Thymus (tissue), 11 donors: ENCODE results near the gene NOL4L. TPM values are rescaled to one million over a fixed set of nuclear protein-coding genes. Genes with fewer than 3 reads are reported as not detected.

Experiments used
- DNase-seq, 9 donors: peaks; one replicate each; pipeline ENCODE4 v3.0.0-alpha.2; 2013; ENCODE audit warnings: low spot score in 9 of 9, low read depth in 6 of 9, missing footprints in 1 of 9
- H3K27ac ChIP-seq, 2 donors: one replicate each; pipeline ENCODE4 v1.5.1; 2013; ENCODE audit warnings: control low read depth in 1 of 2, low read depth in 1 of 2, low read length in 1 of 2, mild to moderate bottlenecking in 1 of 2, moderate library complexity in 1 of 2
- H3K27me3 ChIP-seq, 2 donors: one replicate each; pipeline ENCODE4 v1.5.1; 2013; ENCODE audit warnings: low read length in 1 of 2; ENCODE audit not compliant: control insufficient read depth in 2 of 2, insufficient read depth in 1 of 2
- H3K36me3 ChIP-seq, 2 donors: one replicate each; pipeline ENCODE4 v1.5.1; 2013; ENCODE audit warnings: low read length in 1 of 2, mild to moderate bottlenecking in 1 of 2, moderate library complexity in 1 of 2; ENCODE audit not compliant: control insufficient read depth in 2 of 2, insufficient read depth in 2 of 2
- H3K4me1 ChIP-seq, 2 donors: one replicate each; pipeline ENCODE4 v1.5.1; 2013; ENCODE audit warnings: low read length in 2 of 2; ENCODE audit not compliant: control insufficient read depth in 2 of 2, insufficient read depth in 2 of 2
- H3K4me3 ChIP-seq, 2 donors: one replicate each; pipeline ENCODE4 v1.5.1; 2013; ENCODE audit warnings: low read length in 2 of 2, control low read depth in 1 of 2, mild to moderate bottlenecking in 1 of 2
- H3K9me3 ChIP-seq, 2 donors: one replicate each; pipeline ENCODE4 v1.5.1; 2013; ENCODE audit warnings: low read length in 1 of 2, mild to moderate bottlenecking in 1 of 2; ENCODE audit not compliant: control insufficient read depth in 2 of 2, insufficient read depth in 1 of 2
- WGBS: extraction: QIAGEN DNeasy Blood & Tissue Kit; methylation state at CpG from one replicate; pipeline ENCODE4 v1.1.7; 2013; 5-methylcytosine and 5-hydroxymethylcytosine counted together
- polyA plus RNA-seq: library from polyadenylated mRNA; stranded (reverse); fragments of 200-250 nt; gene quantifications from one replicate; pipeline ENCODE4 v1.2.3, GENCODE V29; 2013
- total RNA-seq: library from RNA; stranded (reverse); fragments of 120-200 nt; gene quantifications from one replicate; pipeline ENCODE4 v1.2.4, GENCODE V29; 2013
- donor health status: healthy.

NOL4L gene
- total and polyA plus RNA-seq, 2 donors, result 12.4 to 14.1 TPM

DNA sequence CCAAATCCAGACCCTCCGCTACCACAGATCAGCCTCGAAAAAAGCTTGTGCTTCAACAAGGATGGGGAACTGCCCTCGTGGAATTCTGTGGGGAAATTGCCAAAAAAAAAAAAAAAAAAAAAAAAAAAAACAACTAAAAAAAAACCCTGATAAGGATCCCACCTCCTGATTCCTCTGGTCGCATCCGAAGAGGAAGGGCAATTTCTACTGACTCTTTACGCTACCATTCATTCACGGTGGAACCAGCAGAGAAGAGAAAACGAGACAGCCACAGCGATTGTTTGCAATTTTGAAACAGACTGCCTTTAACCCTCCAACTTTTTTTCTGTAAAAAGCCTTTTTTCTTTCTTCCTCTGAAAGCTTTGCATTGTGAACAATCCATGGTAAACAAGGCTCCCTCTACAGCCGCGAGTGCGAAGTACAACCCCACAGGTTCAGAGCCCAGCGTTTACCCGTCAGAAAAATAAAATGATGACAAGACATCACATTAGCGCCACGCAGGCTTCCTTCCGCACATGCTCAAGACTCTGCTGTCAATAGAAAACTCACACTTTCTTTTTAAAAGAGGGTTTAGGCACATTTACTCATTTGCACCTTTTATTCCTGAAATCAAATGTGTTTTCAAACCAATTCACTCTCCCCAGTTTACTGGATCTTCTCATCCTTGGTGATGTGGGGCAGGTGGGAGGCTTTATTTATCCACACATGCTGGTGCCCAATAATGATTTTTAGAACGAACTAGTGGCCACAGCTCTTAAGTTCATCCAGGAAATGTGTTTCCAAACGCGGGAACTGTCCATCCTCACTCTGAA lies 100.0 kb downstream of the NOL4L start:
- H3K4me1 ChIP-seq, result peaks cover 15 to 45% of the 10 kb centered on the region in 2 donors
- DNase-seq, result peak; percentile 72 to 96 (median 86)
- H3K9me3 ChIP-seq, result peaks cover 0 to 6% of the 10 kb centered on the region in 2 donors
- H3K27me3 ChIP-seq, result peaks cover 0 to 5% of the 10 kb centered on the region in 2 donors
- peak overlapping the region; percentile 86 to 88 for H3K27ac ChIP-seq
- H3K4me3 ChIP-seq, result peak overlapping the region; percentile 65 to 91
- WGBS, result 6% methylated on average over 20 of the region's 20 CpGs
- peaks cover 13 to 15% of the 10 kb centered on the region in 2 donors for H3K36me3 ChIP-seq

DNA sequence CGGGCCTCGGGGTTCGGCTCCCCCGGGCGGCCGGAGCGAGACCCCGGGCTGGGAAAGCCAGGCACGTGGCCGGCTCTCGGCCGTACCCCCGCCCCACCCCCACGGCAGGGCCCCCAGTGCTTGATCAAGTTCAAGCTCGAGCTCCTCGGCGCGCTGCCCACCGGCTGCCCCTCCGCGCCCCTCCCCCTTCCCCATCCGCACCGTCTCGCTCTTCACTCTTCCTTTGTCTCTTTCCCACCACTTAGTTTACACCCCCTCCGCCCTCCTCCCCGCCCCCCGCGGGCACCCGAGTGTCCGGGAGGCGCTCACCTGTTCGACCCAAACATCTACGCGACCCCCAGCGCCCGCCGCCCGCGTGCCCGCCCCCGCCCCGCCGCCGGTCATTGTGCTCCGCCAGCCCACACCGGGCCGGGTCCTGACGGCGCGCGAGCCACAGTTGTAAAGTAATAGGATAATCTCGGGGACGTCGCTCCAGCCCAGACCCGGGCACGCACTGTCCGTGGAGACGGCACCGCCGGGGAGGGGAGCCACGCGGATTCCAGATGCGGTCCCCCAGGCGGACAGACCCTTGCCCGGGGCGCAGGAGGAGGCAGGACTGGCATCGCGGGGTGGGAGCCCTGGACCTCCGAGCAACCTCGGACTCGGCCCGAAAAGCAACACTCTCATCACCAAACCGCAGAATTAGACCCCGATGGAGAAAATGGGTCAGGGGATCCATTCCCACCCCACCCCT lies 100.7 kb downstream of the NOL4L start:
- peaks cover 0 to 2% of the 10 kb centered on the region in 2 donors for H3K9me3 ChIP-seq
- peak in 3 of 9 donors; percentile 22 to 53 (median 36) for DNase-seq
- WGBS, result 1% methylated on average over 74 of the region's 74 CpGs
- H3K4me1 ChIP-seq, result peaks cover 15 to 53% of the 10 kb centered on the region in 2 donors
- H3K4me3 ChIP-seq, result peak overlapping the region; percentile 65 to 91
- peaks cover 0 to 5% of the 10 kb centered on the region in 2 donors for H3K27me3 ChIP-seq
- peak overlapping the region; percentile 86 to 88 for H3K27ac ChIP-seq
- peaks cover 13 to 15% of the 10 kb centered on the region in 2 donors for H3K36me3 ChIP-seq

DNA sequence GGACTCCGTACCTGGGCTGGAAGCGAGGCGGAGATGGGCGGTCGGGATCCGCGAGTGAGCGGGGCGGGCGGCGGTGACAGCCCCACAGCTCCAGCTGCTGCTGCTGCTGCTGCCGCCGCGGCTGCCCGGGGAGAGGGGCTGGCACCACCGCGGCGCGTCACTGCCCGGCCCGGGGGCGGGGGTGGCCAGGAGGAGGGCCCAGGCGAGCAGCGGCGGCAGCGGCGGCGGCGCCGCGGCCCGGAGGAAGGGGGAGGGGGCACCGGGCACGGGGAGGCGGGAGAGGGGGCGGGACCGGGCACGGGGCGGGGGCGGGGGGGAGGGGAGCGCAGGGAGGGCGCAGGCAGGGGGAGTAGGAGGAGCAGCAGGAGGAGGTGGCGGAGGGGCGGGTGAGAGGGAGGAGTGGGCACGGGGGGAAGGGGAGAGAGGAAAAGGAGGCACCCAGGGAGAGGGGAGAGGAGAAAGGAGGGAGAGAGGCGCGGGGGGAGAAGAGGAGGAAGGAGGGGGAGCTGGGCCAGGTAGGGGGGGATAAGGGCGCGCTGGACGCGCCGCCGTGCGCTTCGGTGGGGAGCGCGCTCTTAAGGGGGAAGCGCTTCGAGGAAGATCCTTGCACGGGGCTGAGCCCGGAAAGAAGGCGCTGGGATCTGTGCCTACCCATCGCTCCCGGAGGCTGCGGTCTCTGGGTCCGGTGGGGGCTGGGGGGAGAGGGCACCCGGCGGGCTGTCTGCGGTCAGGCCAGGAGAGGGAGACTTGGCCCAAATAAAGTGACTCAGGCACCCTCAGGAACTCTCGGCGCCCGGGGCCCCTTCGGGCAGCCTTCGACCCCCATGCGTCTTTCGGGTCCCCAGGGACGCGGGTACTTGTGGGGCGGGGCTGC lies 101.5 kb downstream of the NOL4L start:
- Histone ChIP-seq H3K36me3 (peaks cover 14 to 15% of the 10 kb centered on the region in 2 donors), H3K4me1 (peaks cover 15 to 60% of the 10 kb centered on the region in 2 donors), H3K9me3 (no peaks in the 10 kb centered on the region), H3K27ac (peak overlapping the region; percentile 86 to 88), H3K4me3 (peak overlapping the region; percentile 65 to 91), H3K27me3 (peaks cover 0 to 5% of the 10 kb centered on the region in 2 donors)
- 2% methylated on average over 78 of the region's 79 CpGs for WGBS
- peak in 6 of 9 donors; percentile 44 to 79 (median 62) for DNase-seq

DNA sequence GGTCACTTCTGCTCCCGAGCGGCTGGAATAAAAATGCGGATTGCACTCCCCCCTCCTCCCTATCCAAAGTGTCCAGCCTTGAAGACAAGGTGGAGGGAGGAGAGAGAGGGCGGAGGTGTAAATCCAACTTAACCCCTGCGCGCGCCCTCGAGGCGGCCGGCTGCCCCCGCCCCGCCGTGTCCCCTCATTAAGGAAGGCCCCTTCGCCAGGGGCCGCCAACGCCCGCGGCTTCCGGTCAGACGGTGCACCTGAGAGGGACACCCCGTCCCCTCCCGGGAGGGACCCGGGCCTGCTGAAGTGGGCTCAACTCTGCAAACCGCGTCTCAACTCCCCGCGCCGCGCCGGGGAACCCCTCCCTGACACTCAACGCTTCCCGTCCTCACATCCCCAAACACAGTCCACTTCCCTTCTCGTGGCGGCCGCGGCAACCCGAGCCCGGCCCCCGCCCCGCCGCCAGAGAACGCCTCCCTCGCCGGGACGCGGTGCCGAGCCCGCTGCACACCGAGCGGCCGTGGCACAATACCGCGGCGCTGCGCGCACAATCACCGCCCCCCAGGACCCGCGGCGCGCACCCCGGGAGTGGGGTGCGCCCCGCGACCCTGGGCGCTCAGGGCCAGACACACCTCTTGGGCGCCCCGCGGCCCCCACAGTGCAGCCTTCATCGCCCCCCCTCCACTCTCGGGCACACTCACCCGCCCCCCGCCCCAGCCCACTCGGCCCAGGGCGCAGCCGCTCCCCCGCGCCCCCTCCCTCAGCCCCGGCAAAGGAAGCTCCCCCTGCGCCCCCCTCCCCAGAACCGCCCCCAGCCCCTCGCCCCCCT lies 102.5 kb downstream of the NOL4L start:
- DNase-seq, result peak in 3 of 9 donors; percentile 30 to 61 (median 42)
- peaks cover 15 to 69% of the 10 kb centered on the region in 2 donors for H3K4me1 ChIP-seq
- no peaks in the 10 kb centered on the region for H3K9me3 ChIP-seq
- peaks cover 0 to 5% of the 10 kb centered on the region in 2 donors for H3K27me3 ChIP-seq
- 2% methylated on average over 82 of the region's 82 CpGs for WGBS
- peak overlapping the region; percentile 55 to 77 for H3K27ac ChIP-seq
- H3K36me3 ChIP-seq, result peaks cover 17 to 18% of the 10 kb centered on the region in 2 donors
- H3K4me3 ChIP-seq, result peak overlapping the region; percentile 55 to 91

DNA sequence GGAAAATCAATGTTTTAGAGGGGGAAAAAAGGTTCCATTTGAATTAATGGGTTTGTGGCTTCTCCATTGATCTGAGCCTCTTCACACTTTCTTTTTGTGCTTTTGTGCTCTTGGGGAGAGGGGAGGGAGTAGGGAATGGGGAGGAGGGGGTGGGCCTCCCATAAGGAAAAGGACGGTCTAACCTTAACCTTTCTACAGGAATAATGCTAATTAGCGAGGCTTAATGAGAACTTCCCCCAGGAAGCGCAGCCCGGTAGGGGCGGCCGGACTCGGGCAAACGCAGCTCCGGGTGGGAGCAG lies 103.0 kb downstream of the NOL4L start:
- peak overlapping the region; percentile 55 to 91 for H3K4me3 ChIP-seq
- H3K27ac ChIP-seq, result peak overlapping the region; percentile 36 to 55
- peaks cover 18 to 74% of the 10 kb centered on the region in 2 donors for H3K4me1 ChIP-seq
- H3K27me3 ChIP-seq, result peaks cover 0 to 5% of the 10 kb centered on the region in 2 donors
- peaks cover 17 to 18% of the 10 kb centered on the region in 2 donors for H3K36me3 ChIP-seq
- H3K9me3 ChIP-seq, result no peaks in the 10 kb centered on the region
- DNase-seq, result no peak
- 13% methylated on average over 9 of the region's 9 CpGs for WGBS

DNA sequence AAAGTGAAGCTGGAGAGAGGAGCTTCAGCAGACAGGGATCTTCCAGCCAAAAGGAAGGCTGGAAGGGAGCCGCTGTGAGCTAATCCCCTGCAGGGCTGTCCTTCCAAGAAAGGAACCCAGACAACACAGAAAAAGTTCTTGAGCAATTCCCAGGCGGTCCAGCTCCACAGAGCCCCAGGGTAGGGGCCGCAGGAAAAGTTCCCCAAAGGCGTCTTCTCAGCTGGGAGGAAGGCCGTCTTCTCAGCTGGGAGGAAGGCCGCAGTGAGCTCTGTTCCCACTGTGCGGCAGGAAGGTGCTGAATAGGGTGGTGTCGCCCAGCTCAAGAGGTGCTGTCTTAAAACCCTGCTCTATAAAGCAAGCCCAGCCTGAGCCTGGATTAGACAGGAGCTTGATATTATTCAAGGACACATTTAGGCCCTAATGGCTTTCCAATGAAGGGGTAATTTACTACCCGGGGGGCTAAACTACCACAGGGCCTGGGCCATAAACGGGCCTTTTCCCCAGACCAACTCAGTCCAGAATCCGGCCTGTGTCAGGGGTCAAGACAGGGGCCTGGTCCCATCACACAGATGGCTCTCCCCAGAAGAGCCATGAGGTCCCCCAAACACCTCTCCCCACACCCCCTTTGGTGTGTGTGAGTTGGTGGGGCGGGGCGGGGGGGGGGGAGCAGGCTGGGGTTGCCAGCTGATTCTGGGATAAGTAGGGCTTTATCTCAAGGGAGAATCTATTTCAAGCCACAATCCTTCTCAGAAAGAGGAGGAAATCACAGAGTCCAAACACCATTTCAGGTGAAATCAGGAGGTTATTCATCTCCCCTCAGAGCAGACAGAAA lies 103.6 kb downstream of the NOL4L start:
- H3K4me3 ChIP-seq, result peak overlapping the region in 1 of 2 donors; percentile 55
- 47% methylated on average over 13 of the region's 13 CpGs for WGBS

DNA sequence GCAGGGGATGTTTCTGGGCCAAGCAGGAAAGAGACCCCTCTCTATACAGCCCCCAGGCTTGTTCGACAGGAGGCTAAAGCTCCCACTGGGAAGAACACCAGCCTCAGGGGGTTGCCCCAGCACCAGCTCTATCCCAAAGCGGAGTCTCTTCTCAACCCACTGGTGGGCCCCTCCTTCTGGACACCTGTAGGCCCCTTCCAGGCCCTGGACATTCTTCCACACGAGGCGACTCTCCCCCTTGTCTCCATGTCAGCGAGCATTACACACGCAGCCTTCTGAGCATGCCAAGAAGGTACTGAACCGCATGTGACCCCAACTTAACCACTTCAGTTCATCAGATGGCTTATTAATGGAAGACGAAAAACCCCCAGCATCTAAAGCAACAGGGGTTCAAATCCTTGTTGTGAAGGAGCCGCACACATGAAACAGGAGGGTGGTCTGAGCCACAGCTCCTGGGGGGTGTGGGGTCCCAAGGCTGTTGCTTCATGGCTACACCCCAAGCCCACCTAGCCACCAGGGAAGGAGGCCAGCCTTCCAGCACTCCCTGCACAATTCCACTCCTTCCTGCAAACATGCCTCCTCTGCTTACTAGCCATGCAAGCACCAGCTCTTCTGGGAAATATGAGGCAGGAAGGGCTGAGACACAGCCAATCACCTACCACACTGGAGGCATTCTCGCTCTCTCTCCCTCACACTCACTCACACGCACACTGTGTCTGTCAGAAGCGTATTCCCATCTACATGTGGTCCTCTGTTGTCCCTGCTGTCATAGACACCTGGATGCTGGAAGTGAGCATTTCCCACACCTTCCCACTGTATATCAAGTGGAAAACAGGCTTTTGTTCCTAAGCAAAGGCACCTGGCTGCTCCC lies 104.5 kb downstream of the NOL4L start:
- 92% methylated on average over 12 of the region's 12 CpGs for WGBS

More for the DNA sequence above, 103.6 kb downstream of the NOL4L start:
- Histone ChIP-seq H3K36me3 (peaks cover 14 to 17% of the 10 kb centered on the region in 2 donors), H3K27ac (peak overlapping the region in 1 of 2 donors; percentile 17), H3K27me3 (peaks cover 0 to 5% of the 10 kb centered on the region in 2 donors), H3K4me1 (peaks cover 24 to 79% of the 10 kb centered on the region in 2 donors), H3K9me3 (no peaks in the 10 kb centered on the region)
- peak in 2 of 9 donors; percentile 21 to 33 for DNase-seq

More for the DNA sequence above, 104.5 kb downstream of the NOL4L start:
- peaks cover 33 to 79% of the 10 kb centered on the region in 2 donors for H3K4me1 ChIP-seq
- H3K36me3 ChIP-seq, result peaks cover 10 to 12% of the 10 kb centered on the region in 2 donors
- peaks cover 0 to 5% of the 10 kb centered on the region in 2 donors for H3K9me3 ChIP-seq
- H3K4me3 ChIP-seq, result no peak overlapping the region
- peak overlapping the region in 1 of 2 donors; percentile 60 for H3K27ac ChIP-seq
- peaks cover 0 to 5% of the 10 kb centered on the region in 2 donors for H3K27me3 ChIP-seq
- DNase-seq, result no peak
